H9 (cell line): ENCODE measurements around the gene ISL1. TPM values are rescaled to one million over a fixed set of nuclear protein-coding genes. Genes with fewer than 3 reads are reported as not detected.

Experiments
- DNase-seq: peaks from one replicate; pipeline ENCODE4 v3.0.0-alpha.2; 2017
- H2AFZ ChIP-seq: one replicate; pipeline ENCODE4 v1.6.1; 2013; ENCODE audit warnings: mild to moderate bottlenecking, low read length, control low read depth, moderate library complexity
- H2AK5ac ChIP-seq: 2 replicates; pipeline ENCODE4 v1.6.1; 2013; ENCODE audit warnings: low read length, control low read depth, mixed read lengths; ENCODE audit not compliant: insufficient read length
- H2BK120ac ChIP-seq: one replicate; pipeline ENCODE4 v1.6.1; 2013; ENCODE audit warnings: low read depth, mild to moderate bottlenecking, low read length, control low read depth, inconsistent platforms; ENCODE audit not compliant: poor library complexity, severe bottlenecking
- H2BK12ac ChIP-seq: 2 replicates; pipeline ENCODE4 v1.6.1; 2013; ENCODE audit warnings: low read length, control low read depth, mixed read lengths, low read depth; ENCODE audit not compliant: insufficient read length
- H2BK15ac ChIP-seq: 2 replicates; pipeline ENCODE4 v1.6.1; 2013; ENCODE audit warnings: low read depth, low read length, control low read depth
- H2BK20ac ChIP-seq: one replicate; pipeline ENCODE4 v1.6.1; 2013; ENCODE audit warnings: low read depth, mild to moderate bottlenecking, low read length, control low read depth, inconsistent platforms; ENCODE audit not compliant: poor library complexity, severe bottlenecking
- H2BK5ac ChIP-seq: 2 replicates; pipeline ENCODE4 v1.6.1; 2013; ENCODE audit warnings: low read length, control low read depth, mixed read lengths; ENCODE audit not compliant: insufficient read length
- H3K14ac ChIP-seq: 2 replicates; pipeline ENCODE4 v1.6.1; 2013; ENCODE audit warnings: low read length, control low read depth; ENCODE audit not compliant: insufficient read depth
- H3K18ac ChIP-seq: 2 replicates; pipeline ENCODE4 v1.6.1; 2013; ENCODE audit warnings: low read depth, mild to moderate bottlenecking, mixed read lengths, low read length, control low read depth; ENCODE audit not compliant: insufficient read length
- H3K23ac ChIP-seq: 2 replicates; pipeline ENCODE4 v1.6.1; 2013; ENCODE audit warnings: low read length, control low read depth, mixed read lengths, low read depth; ENCODE audit not compliant: insufficient read length
- H3K23me2 ChIP-seq: 2 replicates; pipeline ENCODE4 v1.6.1; 2013; ENCODE audit warnings: low read depth, mild to moderate bottlenecking, mixed read lengths, low read length, control low read depth; ENCODE audit not compliant: insufficient read length, poor library complexity, severe bottlenecking
- H3K27ac ChIP-seq: 2 replicates; pipeline ENCODE4 v1.5.1; 2013; ENCODE audit warnings: low read length, control low read depth, mixed read lengths, low read depth; ENCODE audit not compliant: insufficient read length
- H3K27me3 ChIP-seq: 2 replicates; pipeline ENCODE4 v1.6.1; 2013; ENCODE audit warnings: low read length, control low read depth, inconsistent platforms; ENCODE audit not compliant: insufficient read depth
- H3K4ac ChIP-seq: 2 replicates; pipeline ENCODE4 v1.6.1; 2013; ENCODE audit warnings: low read depth, mild to moderate bottlenecking, control low read depth, inconsistent platforms, low read length, moderate library complexity
- H3K4me1 ChIP-seq: 2 replicates; pipeline ENCODE4 v1.6.1; 2013; ENCODE audit warnings: low read length, control low read depth, inconsistent platforms; ENCODE audit not compliant: insufficient read depth
- H3K4me2 ChIP-seq: 2 replicates; pipeline ENCODE4 v1.6.1; 2013; ENCODE audit warnings: low read length, control low read depth, mixed read lengths; ENCODE audit not compliant: insufficient read length, insufficient read depth
- H3K56ac ChIP-seq: 2 replicates; pipeline ENCODE4 v1.6.1; 2013; ENCODE audit warnings: low read depth, mild to moderate bottlenecking, mixed read lengths, low read length, control low read depth; ENCODE audit not compliant: insufficient read length
- H3K79me1 ChIP-seq: 2 replicates; pipeline ENCODE4 v1.6.1; 2013; ENCODE audit warnings: low read depth, mild to moderate bottlenecking, moderate library complexity, low read length, control low read depth, inconsistent platforms; ENCODE audit not compliant: insufficient read depth, poor library complexity, severe bottlenecking
- H3K79me2 ChIP-seq: 2 replicates; pipeline ENCODE4 v1.6.1; 2013; ENCODE audit warnings: low read length, control low read depth, inconsistent platforms; ENCODE audit not compliant: insufficient read depth
- H3K9ac ChIP-seq: 2 replicates; pipeline ENCODE4 v1.6.1; 2013; ENCODE audit warnings: low read length, control low read depth, mixed read lengths; ENCODE audit not compliant: insufficient read length; ENCODE audit errors: extremely low read depth
- H3K9me3 ChIP-seq: one replicate; pipeline ENCODE4 v1.6.1; 2013; ENCODE audit warnings: low read depth, low read length, inconsistent platforms; ENCODE audit not compliant: control insufficient read depth
- H3T11ph ChIP-seq: one replicate; pipeline ENCODE4 v1.6.1; 2013; ENCODE audit warnings: mild to moderate bottlenecking, low read length, control low read depth, inconsistent platforms
- H4K20me1 ChIP-seq: one replicate; pipeline ENCODE4 v1.6.1; 2013; ENCODE audit not compliant: control insufficient read depth, insufficient read length, insufficient read depth
- H4K5ac ChIP-seq: 2 replicates; pipeline ENCODE4 v1.6.1; 2013; ENCODE audit warnings: low read depth, mild to moderate bottlenecking, mixed read lengths, low read length, control low read depth; ENCODE audit not compliant: insufficient read length
- H4K8ac ChIP-seq: replicated peaks from 2 replicates; pipeline ENCODE4 v1.6.1; 2013; ENCODE audit warnings: low read length, control low read depth, mixed read lengths, low read depth; ENCODE audit not compliant: insufficient read length
- H4K91ac ChIP-seq: 2 replicates; pipeline ENCODE4 v1.6.1; 2013; ENCODE audit warnings: low read depth, mild to moderate bottlenecking, moderate library complexity, mixed read lengths, low read length, control low read depth; ENCODE audit not compliant: insufficient read length
- H3K27ac Mint-ChIP-seq, 3 experiments: 2 replicates in 2 of 3; 3 replicates in 1 of 3; pipeline ENCODE4 v1.8.0; 2020 to 2021; ENCODE audit warnings: mixed read lengths in 3 of 3, mild to moderate bottlenecking in 1 of 3, moderate library complexity in 1 of 3
- H3K27me3 Mint-ChIP-seq: 2 replicates; pipeline ENCODE4 v1.8.0; 2021; ENCODE audit warnings: low read depth, mild to moderate bottlenecking, moderate library complexity, mixed read lengths
- H3K36me3 Mint-ChIP-seq, 3 experiments: 2 replicates in 2 of 3; 3 replicates in 1 of 3; pipeline ENCODE4 v1.8.0; 2020 to 2021; ENCODE audit warnings: low read depth in 3 of 3, mixed read lengths in 3 of 3; ENCODE audit not compliant: insufficient read depth in 1 of 3
- H3K4me1 Mint-ChIP-seq, 2 experiments: 2 replicates each; pipeline ENCODE4 v1.8.0; 2020; ENCODE audit warnings: mixed read lengths in 2 of 2
- H3K4me3 Mint-ChIP-seq, 2 experiments: 2 replicates in 1 of 2; 3 replicates in 1 of 2; pipeline ENCODE4 v1.8.0; 2020 to 2021; ENCODE audit warnings: mild to moderate bottlenecking in 2 of 2, mixed read lengths in 2 of 2, moderate library complexity in 1 of 2
- H3K9me3 Mint-ChIP-seq, 2 experiments: 2 replicates in 1 of 2; 3 replicates in 1 of 2; pipeline ENCODE4 v1.8.0; 2020; ENCODE audit warnings: mild to moderate bottlenecking in 2 of 2, mixed read lengths in 2 of 2, moderate library complexity in 1 of 2
- CTCF ChIP-seq: fragments of 200-600 bp; sonication (generic); conservative IDR thresholded peaks from 3 replicates; pipeline ENCODE4 v1.8.0; 2021; ENCODE audit warnings: antibody characterized with exemption, mild to moderate bottlenecking
- WGBS: extraction: QIAGEN DNeasy Blood & Tissue Kit; methylation state at CpG from one replicate; pipeline ENCODE4 v1.1.7; 2013; ENCODE audit warnings: missing lambda C conversion rate, low lambda C conversion rate, mixed read lengths; ENCODE audit not compliant: insufficient read length; ENCODE audit errors: extremely low coverage; 5-methylcytosine and 5-hydroxymethylcytosine counted together
- total RNA-seq: library from RNA; stranded (reverse); gene quantifications from 2 replicates; pipeline ENCODE4 v1.2.1, GENCODE V29; 2021

Gene ISL1
- total RNA-seq, 1 experiment from 2014 or later: not detected

GRCh38 chr5:51385216-51385615, 2.0 kb downstream of the ISL1 start:
- Mint-ChIP-seq H3K4me1 (peaks cover 55 to 79% of the 10 kb centered on the region in 2 experiments), H3K9me3 (peaks cover 0 to 8% of the 10 kb centered on the region in 2 experiments; a peak in 2 of 5 replicates)
- no CpG with 5 or more reads among the region's 5 CpGs for WGBS

More at GRCh38 chr5:51385216-51385615, 2.0 kb downstream of the ISL1 start:
- H3K23me2 ChIP-seq: peaks cover 29% of the 10 kb centered on the region
- no peak for TF ChIP-seq CTCF
- no peak overlapping the region for H2BK15ac ChIP-seq
- H3K79me1 ChIP-seq: no peaks in the 10 kb centered on the region
- no peak overlapping the region for H3K27ac Mint-ChIP-seq
- no peak overlapping the region for H3K23ac ChIP-seq
- DNase-seq: no peak
- no peak overlapping the region for H4K5ac ChIP-seq
- H3K14ac ChIP-seq: no peak overlapping the region
- no peak overlapping the region for H2BK5ac ChIP-seq
- no peak overlapping the region for H2AK5ac ChIP-seq
- no peak overlapping the region for H2BK20ac ChIP-seq
- H3K4me3 Mint-ChIP-seq: no peak overlapping the region; a peak in 1 of 5 replicates
- no peak overlapping the region for H2BK12ac ChIP-seq
- peaks cover 74% of the 10 kb centered on the region for H3K27me3 ChIP-seq
- H2AFZ ChIP-seq: no peak overlapping the region
- peaks cover 7% of the 10 kb centered on the region; the same call in 1 of the 2 replicates for H3K4me1 ChIP-seq
- H3K36me3 Mint-ChIP-seq: no peaks in the 10 kb centered on the region; a peak in 1 of 7 replicates
- no peak overlapping the region for H3K4ac ChIP-seq
- no peak overlapping the region for H4K91ac ChIP-seq
- H3K4me2 ChIP-seq: no peak overlapping the region
- no peaks in the 10 kb centered on the region for H3K79me2 ChIP-seq
- no peak overlapping the region for H3K18ac ChIP-seq
- no peak overlapping the region for H3K56ac ChIP-seq
- H4K20me1 ChIP-seq: no peaks in the 10 kb centered on the region
- H3T11ph ChIP-seq: no peak overlapping the region
- H3K9me3 ChIP-seq: no peaks in the 10 kb centered on the region
- H3K27ac ChIP-seq: no peak overlapping the region
- no peak overlapping the region for H3K9ac ChIP-seq
- H2BK120ac ChIP-seq: no peak overlapping the region
- H3K27me3 Mint-ChIP-seq: peaks cover 100% of the 10 kb centered on the region
- no peak overlapping the region for H4K8ac ChIP-seq
